PC-3 (cell line): ENCODE measurements around the gene CLCF1. TPM values are rescaled to one million over a fixed set of nuclear protein-coding genes. Genes with fewer than 3 reads are reported as not detected.

Source experiments
- ATAC-seq: fragments of 200-7000 bp; cut with Tn5 transposase; 2 replicates; pipeline ENCODE4 v1.9.1; 2020; ENCODE audit warnings: mild to moderate bottlenecking, moderate library complexity
- BruUV-seq: library from RNA; stranded (reverse); fragments of 400-500 nt; replicated peaks from 2 replicates; lab custom pipeline; 2021; lab: Mats Ljungman, UMichigan
- CTCF ChIA-PET: fragments of 300-600 bp; sonication (Branson Sonifier 250); formaldehyde crosslinking; loops from one replicate; lab custom pipeline; 2022; ENCODE audit warnings: antibody characterized with exemption; lab: Charles Lee
- POLR2A ChIA-PET: fragments of 300-600 bp; sonication (Branson Sonifier 250); formaldehyde crosslinking; loops from one replicate; lab custom pipeline; 2022; ENCODE audit warnings: antibody characterized with exemption; ENCODE audit not compliant: unreplicated experiment; lab: Charles Lee
- DNase-seq: peaks from one replicate; pipeline ENCODE4 v3.0.0-alpha.2; 2015
- H2AFZ ChIP-seq: fragments of 300-600 bp; sonication (generic); 2 replicates; pipeline ENCODE4 v1.6.0; 2016; ENCODE audit warnings: antibody characterized with exemption, low read length
- H3F3A ChIP-seq: fragments of 300-600 bp; sonication (generic); one replicate; pipeline ENCODE4 v1.6.0; 2017; ENCODE audit warnings: antibody characterized with exemption, low read length, control low read depth, mild to moderate bottlenecking; ENCODE audit not compliant: unreplicated experiment
- H3K27ac ChIP-seq: fragments of 300-600 bp; sonication (generic); 2 replicates; pipeline ENCODE4 v1.5.1; 2016; ENCODE audit warnings: mild to moderate bottlenecking, low read length
- H3K27me3 ChIP-seq: fragments of 300-600 bp; sonication (generic); 2 replicates; pipeline ENCODE4 v1.6.1; 2016; ENCODE audit warnings: low read length, mixed read lengths
- H3K36me3 ChIP-seq: fragments of 300-600 bp; sonication (generic); 2 replicates; pipeline ENCODE4 v1.6.1; 2016; ENCODE audit warnings: low read depth, mixed run types, low read length, mixed read lengths
- H3K4me1 ChIP-seq: fragments of 300-600 bp; sonication (generic); 2 replicates; pipeline ENCODE4 v1.5.1; 2016; ENCODE audit warnings: low read length; ENCODE audit not compliant: insufficient read depth
- H3K4me2 ChIP-seq: fragments of 300-600 bp; sonication (generic); 2 replicates; pipeline ENCODE4 v1.6.0; 2016; ENCODE audit warnings: low read length
- H3K4me3 ChIP-seq: fragments of 300-600 bp; sonication (generic); 2 replicates; pipeline ENCODE4 v1.5.1; 2016; ENCODE audit warnings: mild to moderate bottlenecking, low read length, mixed read lengths
- H3K79me2 ChIP-seq: fragments of 300-600 bp; sonication (generic); 2 replicates; pipeline ENCODE4 v1.6.1; 2017; ENCODE audit warnings: low read length, mixed read lengths
- H3K9ac ChIP-seq: fragments of 300-600 bp; sonication (generic); 2 replicates; pipeline ENCODE4 v1.6.0; 2016; ENCODE audit warnings: mild to moderate bottlenecking, low read length
- H3K9me2 ChIP-seq: fragments of 300-600 bp; sonication (generic); replicated peaks from 2 replicates; pipeline ENCODE4 v1.6.1; 2016; ENCODE audit warnings: mixed run types, low read length, mixed read lengths
- H3K9me3 ChIP-seq: fragments of 300-600 bp; sonication (generic); 2 replicates; pipeline ENCODE4 v1.6.1; 2016; ENCODE audit warnings: low read length, mixed read lengths
- H4K20me1 ChIP-seq: fragments of 300-600 bp; sonication (generic); 2 replicates; pipeline ENCODE4 v1.6.1; 2016; ENCODE audit warnings: low read length, mixed read lengths
- CTCF ChIP-seq: fragments of 300-600 bp; sonication (generic); conservative IDR thresholded peaks from 2 replicates; pipeline ENCODE4 v1.5.1; 2017; ENCODE audit warnings: antibody characterized with exemption, low read depth, mild to moderate bottlenecking, low read length
- EZH2 ChIP-seq: fragments of 300-600 bp; sonication (generic); IDR thresholded peaks from one replicate; pipeline ENCODE4 v1.6.1; 2017; ENCODE audit warnings: antibody characterized with exemption, mild to moderate bottlenecking, low read length; ENCODE audit not compliant: unreplicated experiment
- EZH2phosphoT487 ChIP-seq: fragments of 300-600 bp; sonication (generic); IDR thresholded peaks from 2 replicates; pipeline ENCODE4 v1.6.1; 2018; ENCODE audit warnings: mild to moderate bottlenecking, antibody characterized with exemption, low read length, borderline replicate concordance
- intact Hi-C: fragments of 100-400 bp; cut with micrococcal nuclease; formaldehyde crosslinking; loops from 2 replicates; pipeline ENCODE4 v1.9.0; 2023
- total RNA-seq: library from RNA; depleted of rRNA; stranded (reverse); fragments of >200 nt; gene quantifications from 2 replicates; pipeline ENCODE4 v1.2.3, GENCODE V29; 2014

CLCF1 gene
- total RNA-seq, 1 experiment from 2014 or later, result 48.3 TPM

GRCh38 chr11:67405688-67406339 is 32.4 kb upstream of the CLCF1 start:
- Histone ChIP-seq H3K9me2 (no peaks in the 10 kb centered on the region), H3K4me3 (no peak overlapping the region), H3K27ac (no peak overlapping the region), H3K79me2 (peaks cover 7% of the 10 kb centered on the region), H3F3A (no peaks in the 10 kb centered on the region), H3K4me1 (peaks cover 4% of the 10 kb centered on the region), H4K20me1 (peaks cover 5% of the 10 kb centered on the region; the same call in 1 of the 2 replicates), H3K36me3 (no peaks in the 10 kb centered on the region), H3K9ac (no peak overlapping the region), H3K4me2 (no peak overlapping the region), H3K27me3 (no peaks in the 10 kb centered on the region), H2AFZ (no peak overlapping the region), H3K9me3 (no peaks in the 10 kb centered on the region)
- no peak for DNase-seq
- TF ChIP-seq EZH2phosphoT487, result no peak
- TF ChIP-seq CTCF, result no peak
- TF ChIP-seq EZH2, result no peak
- BruUV-seq, result no TSS peak
- ATAC-seq, result no peak
- POLR2A ChIA-PET, result interaction anchor here (0.5 kb wide), 1 partner anchor 29 kb away, joined by 3 read pairs; no protein-coding TSS in a partner anchor
- intact Hi-C loops, result no loop called here
- CTCF ChIA-PET, result no interaction called here

GRCh38 chr11:67405196-67405567 is 31.8 kb upstream of the CLCF1 start:
- intact Hi-C loops, result no loop called here
- BruUV-seq, result no TSS peak
- ATAC-seq, result no peak

More at GRCh38 chr11:67405196-67405567, 31.8 kb upstream of the CLCF1 start:
- Histone ChIP-seq H3K9me2 (no peaks in the 10 kb centered on the region), H3K27me3 (no peaks in the 10 kb centered on the region), H3K79me2 (peaks cover 14% of the 10 kb centered on the region), H3K4me3 (no peak overlapping the region), H3K4me2 (no peak overlapping the region), H3K4me1 (peaks cover 9% of the 10 kb centered on the region), H3K9ac (no peak overlapping the region), H3K36me3 (no peaks in the 10 kb centered on the region), H4K20me1 (peaks cover 11% of the 10 kb centered on the region; the same call in 1 of the 2 replicates), H2AFZ (no peak overlapping the region), H3K9me3 (no peaks in the 10 kb centered on the region), H3F3A (no peaks in the 10 kb centered on the region), H3K27ac (no peak overlapping the region)
- ChIA-PET CTCF (no interaction called here), POLR2A (interaction anchor here (0.5 kb wide), 1 partner anchor 29 kb away, joined by 3 read pairs; no protein-coding TSS in a partner anchor)
- TF ChIP-seq EZH2, result no peak
- no peak for TF ChIP-seq CTCF
- TF ChIP-seq EZH2phosphoT487, result no peak
- no peak for DNase-seq
